ENCODE results near the gene CD99.

The CD99 gene

GRCh38 chrX:2709556-2709955, 18.5 kb downstream of the CD99 start:
- no peak for DNase-seq (ENCODE audit: low read depth, low spot score)
- TF ChIP-seq CTCF (IDR thresholded peaks at IDR 0.05; ENCODE audit: insufficient read depth, low read length, missing control alignments), result no peak
- peak overlapping the region; percentile 42 for H3K4me3 ChIP-seq (ENCODE audit: low read depth, low read length)
- ChIA-PET POLR2A (no interaction called here), CTCF (no interaction called here)

GRCh38 chrX:2710041-2710840, 19.1 kb downstream of the CD99 start:
- peak; percentile 41 for DNase-seq (ENCODE audit: low read depth, low spot score)
- CTCF ChIA-PET, result no interaction called here
- TF ChIP-seq CTCF (IDR thresholded peaks at IDR 0.05; ENCODE audit: insufficient read depth, low read length, missing control alignments), result no peak
- POLR2A ChIA-PET, result no interaction called here
- peak overlapping the region; percentile 42 for H3K4me3 ChIP-seq (ENCODE audit: low read depth, low read length)

GRCh38 chrX:2711441-2711840, 20.3 kb downstream of the CD99 start:
- CTCF ChIA-PET, result no interaction called here
- no peak overlapping the region for H3K4me3 ChIP-seq (ENCODE audit: low read depth, low read length)
- DNase-seq (ENCODE audit: low read depth, low spot score), result no peak
- no peak for TF ChIP-seq CTCF (IDR thresholded peaks at IDR 0.05; ENCODE audit: insufficient read depth, low read length, missing control alignments)
- POLR2A ChIA-PET, result no interaction called here

GRCh38 chrX:2712428-2712827, 21.3 kb downstream of the CD99 start:
- ChIA-PET POLR2A (no interaction called here), CTCF (no interaction called here)
- H3K4me3 ChIP-seq (ENCODE audit: low read depth, low read length), result no peak overlapping the region
- TF ChIP-seq CTCF (IDR thresholded peaks at IDR 0.05; ENCODE audit: insufficient read depth, low read length, missing control alignments), result no peak
- no peak for DNase-seq (ENCODE audit: low read depth, low spot score)

GRCh38 chrX:2712890-2713840, 22.1 kb downstream of the CD99 start:
- CTCF ChIA-PET, result no interaction called here
- H3K4me3 ChIP-seq (ENCODE audit: low read depth, low read length), result no peak overlapping the region
- POLR2A ChIA-PET, result no interaction called here
- TF ChIP-seq CTCF (IDR thresholded peaks at IDR 0.05; ENCODE audit: insufficient read depth, low read length, missing control alignments), result no peak
- DNase-seq (ENCODE audit: low read depth, low spot score), result no peak

GRCh38 chrX:2714551-2714950, 23.5 kb downstream of the CD99 start:
- POLR2A ChIA-PET, result no interaction called here
- no peak for DNase-seq (ENCODE audit: low read depth, low spot score)
- H3K4me3 ChIP-seq (ENCODE audit: low read depth, low read length), result no peak overlapping the region
- TF ChIP-seq CTCF (IDR thresholded peaks at IDR 0.05; ENCODE audit: insufficient read depth, low read length, missing control alignments), result no peak
- CTCF ChIA-PET, result no interaction called here

Measured in AG04449 (cell line).